ENCODE results near the gene DDX56. TPM values are rescaled to one million over a fixed set of nuclear protein-coding genes. Genes with fewer than 3 reads are reported as not detected.
"Not testable (repeated sequence)": the region's sequence is repeated elsewhere in the genome, so short reads cannot be mapped to it uniquely, and the experiment has no call there.

DDX56 gene
- total and polyA plus RNA-seq, 2 donors from 2014 or later = 62.0 to 83.6 TPM

DNA sequence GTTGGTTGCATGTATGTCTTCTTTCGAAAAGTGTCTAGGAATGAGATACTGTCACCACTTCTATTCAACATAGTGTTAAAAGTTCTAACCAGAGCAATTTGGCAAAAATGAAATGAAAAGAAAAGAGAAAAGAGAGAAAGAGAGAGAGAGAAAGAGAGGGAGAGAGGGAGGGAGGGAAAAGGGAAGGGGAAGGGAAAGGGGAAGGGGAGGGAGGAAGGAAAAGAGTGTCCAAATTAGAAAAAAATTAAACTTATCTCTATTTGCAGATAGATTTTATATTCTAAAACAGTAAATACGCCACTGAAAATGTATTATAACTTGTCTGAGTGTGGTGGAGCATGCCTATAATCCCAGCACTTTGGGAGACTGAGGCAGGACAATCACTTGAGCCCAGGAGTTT lies 16.2 kb downstream of the DDX56 start:
- Histone ChIP-seq H3K36me3 (ENCODE audit: control insufficient read depth in 2 of 3, insufficient read depth in 3 of 3, low read length in 3 of 3) (no peaks in the 10 kb centered on the region), H3K4me3 (ENCODE audit: low read length in 3 of 3) (no peak overlapping the region), H3K4me1 (ENCODE audit: control insufficient read depth in 2 of 3, insufficient read depth in 2 of 3, low read depth in 1 of 3, low read length in 3 of 3) (peaks cover 0 to 5% (median 0%) of the 10 kb centered on the region in 3 donors), H3K9me3 (ENCODE audit: control insufficient read depth in 2 of 3, insufficient read depth in 1 of 3, low read length in 3 of 3) (no peaks in the 10 kb centered on the region), H3K27me3 (ENCODE audit: control insufficient read depth, insufficient read depth, low read length) (no peaks in the 10 kb centered on the region), H3K27ac (ENCODE audit: low read depth in 2 of 2, low read length in 2 of 2) (no peak overlapping the region), H3K9ac (ENCODE audit: low read length in 3 of 3) (no peak overlapping the region)
- intact Hi-C loops (cut with DNase I) = no loop called here
- TF ChIP-seq, protein P1, sequence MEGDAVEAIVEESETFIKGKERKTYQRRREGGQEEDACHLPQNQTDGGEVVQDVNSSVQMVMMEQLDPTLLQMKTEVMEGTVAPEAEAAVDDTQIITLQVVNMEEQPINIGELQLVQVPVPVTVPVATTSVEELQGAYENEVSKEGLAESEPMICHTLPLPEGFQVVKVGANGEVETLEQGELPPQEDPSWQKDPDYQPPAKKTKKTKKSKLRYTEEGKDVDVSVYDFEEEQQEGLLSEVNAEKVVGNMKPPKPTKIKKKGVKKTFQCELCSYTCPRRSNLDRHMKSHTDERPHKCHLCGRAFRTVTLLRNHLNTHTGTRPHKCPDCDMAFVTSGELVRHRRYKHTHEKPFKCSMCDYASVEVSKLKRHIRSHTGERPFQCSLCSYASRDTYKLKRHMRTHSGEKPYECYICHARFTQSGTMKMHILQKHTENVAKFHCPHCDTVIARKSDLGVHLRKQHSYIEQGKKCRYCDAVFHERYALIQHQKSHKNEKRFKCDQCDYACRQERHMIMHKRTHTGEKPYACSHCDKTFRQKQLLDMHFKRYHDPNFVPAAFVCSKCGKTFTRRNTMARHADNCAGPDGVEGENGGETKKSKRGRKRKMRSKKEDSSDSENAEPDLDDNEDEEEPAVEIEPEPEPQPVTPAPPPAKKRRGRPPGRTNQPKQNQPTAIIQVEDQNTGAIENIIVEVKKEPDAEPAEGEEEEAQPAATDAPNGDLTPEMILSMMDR (IDR thresholded peaks at IDR 0.05; ENCODE audit: borderline replicate concordance, extremely low read depth, insufficient read depth) = no peak
- DNase-seq (no peak), FAIRE-seq (no peak)

DNA sequence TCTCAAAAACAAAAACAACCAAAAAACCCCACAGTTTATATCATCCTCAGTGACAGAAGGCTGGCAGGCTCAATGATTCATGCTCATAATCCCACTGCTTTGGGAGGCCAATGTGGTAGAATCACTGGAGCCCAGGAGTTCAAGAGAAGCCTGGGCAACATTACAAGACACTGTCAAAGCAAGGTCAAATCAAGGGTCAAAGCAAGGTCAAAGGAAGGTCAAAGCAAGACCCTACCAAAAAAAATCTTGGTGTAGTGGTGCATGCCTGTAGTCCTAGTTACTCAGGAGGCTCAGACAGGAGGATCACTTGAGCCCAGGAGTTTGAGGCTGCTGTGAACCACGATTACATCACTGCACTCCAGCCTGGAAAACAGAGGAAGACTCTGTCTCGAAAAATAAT lies 18.4 kb downstream of the DDX56 start:
- TF ChIP-seq, protein P1 (IDR thresholded peaks at IDR 0.05; ENCODE audit: borderline replicate concordance, extremely low read depth, insufficient read depth) = no peak
- no peaks in the 10 kb centered on the region for H3K36me3 ChIP-seq (ENCODE audit: control insufficient read depth in 2 of 3, insufficient read depth in 3 of 3, low read length in 3 of 3)
- H3K9ac ChIP-seq (ENCODE audit: low read length in 3 of 3) = no peak overlapping the region
- DNase-seq (no peak), FAIRE-seq (no peak)
- no peaks in the 10 kb centered on the region for H3K9me3 ChIP-seq (ENCODE audit: control insufficient read depth in 2 of 3, insufficient read depth in 1 of 3, low read length in 3 of 3)
- no peak overlapping the region for H3K27ac ChIP-seq (ENCODE audit: low read depth in 2 of 2, low read length in 2 of 2)
- intact Hi-C loops (cut with DNase I) = no loop called here
- no peaks in the 10 kb centered on the region for H3K4me1 ChIP-seq (ENCODE audit: control insufficient read depth in 2 of 3, insufficient read depth in 2 of 3, low read depth in 1 of 3, low read length in 3 of 3)
- no peaks in the 10 kb centered on the region for H3K27me3 ChIP-seq (ENCODE audit: control insufficient read depth, insufficient read depth, low read length)
- no peak overlapping the region for H3K4me3 ChIP-seq (ENCODE audit: low read length in 3 of 3)

DNA sequence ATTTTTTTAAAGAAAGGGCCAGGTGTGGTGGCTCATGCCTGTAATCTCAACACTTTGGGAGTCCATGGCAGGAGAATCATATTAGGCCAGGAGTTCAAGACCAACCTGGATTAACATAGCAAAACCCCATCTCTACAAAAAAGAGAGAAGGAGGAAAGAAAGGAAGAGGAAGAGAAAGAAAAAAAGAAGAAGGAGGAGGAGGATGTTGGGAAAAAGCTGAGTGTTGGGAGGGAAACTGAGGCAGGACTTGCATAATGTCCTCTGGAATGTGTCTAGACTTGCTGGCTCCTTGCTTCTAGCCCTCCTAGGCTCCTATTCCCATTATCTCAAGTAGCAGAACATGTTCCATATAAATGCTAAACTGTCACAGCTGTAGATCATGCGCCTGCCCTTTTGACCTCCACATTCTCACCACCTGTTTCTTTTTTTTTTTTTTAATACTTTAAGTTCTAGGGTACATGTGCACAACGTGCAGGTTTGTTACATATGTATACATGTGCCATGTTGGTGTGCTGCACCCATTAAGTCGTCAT lies 21.2 kb downstream of the DDX56 start:
- FAIRE-seq; intact Hi-C loops (cut with DNase I); H3K36me3 ChIP-seq (ENCODE audit: control insufficient read depth in 2 of 3, insufficient read depth in 3 of 3, low read length in 3 of 3); DNase-seq; H3K27me3 ChIP-seq (ENCODE audit: control insufficient read depth, insufficient read depth, low read length); H3K9me3 ChIP-seq (ENCODE audit: control insufficient read depth in 2 of 3, insufficient read depth in 1 of 3, low read length in 3 of 3); H3K4me3 ChIP-seq (ENCODE audit: low read length in 3 of 3); H3K9ac ChIP-seq (ENCODE audit: low read length in 3 of 3); H3K27ac ChIP-seq (ENCODE audit: low read depth in 2 of 2, low read length in 2 of 2); H3K4me1 ChIP-seq (ENCODE audit: control insufficient read depth in 2 of 3, insufficient read depth in 2 of 3, low read depth in 1 of 3, low read length in 3 of 3): not testable (repeated sequence)

DNA sequence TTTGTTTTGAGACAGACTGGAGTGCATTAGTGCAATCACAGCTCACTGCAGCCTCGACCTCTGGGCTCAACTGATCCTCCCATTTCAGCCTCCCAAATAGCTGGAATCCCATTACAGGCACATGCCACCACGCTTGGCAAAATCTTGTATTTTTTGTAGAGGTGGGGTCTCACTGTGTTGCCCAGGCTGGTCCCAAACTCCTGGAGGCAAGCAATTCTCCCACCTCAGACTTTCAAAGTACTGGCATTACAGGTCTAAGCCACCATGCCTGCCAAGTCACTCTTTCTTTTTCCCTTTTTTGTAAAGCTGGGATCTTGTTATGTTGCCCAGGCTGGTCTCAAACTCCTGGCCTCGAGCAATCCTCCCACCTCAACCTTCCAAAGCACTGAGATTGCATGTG lies 24.3 kb downstream of the DDX56 start:
- Histone ChIP-seq H3K4me1 (ENCODE audit: control insufficient read depth in 2 of 3, insufficient read depth in 2 of 3, low read depth in 1 of 3, low read length in 3 of 3) (no peaks in the 10 kb centered on the region), H3K36me3 (ENCODE audit: control insufficient read depth in 2 of 3, insufficient read depth in 3 of 3, low read length in 3 of 3) (no peaks in the 10 kb centered on the region), H3K4me3 (ENCODE audit: low read length in 3 of 3) (no peak overlapping the region), H3K27me3 (ENCODE audit: control insufficient read depth, insufficient read depth, low read length) (no peaks in the 10 kb centered on the region), H3K27ac (ENCODE audit: low read depth in 2 of 2, low read length in 2 of 2) (no peak overlapping the region), H3K9ac (ENCODE audit: low read length in 3 of 3) (no peak overlapping the region), H3K9me3 (ENCODE audit: control insufficient read depth in 2 of 3, insufficient read depth in 1 of 3, low read length in 3 of 3) (no peaks in the 10 kb centered on the region)
- intact Hi-C loops (cut with DNase I) = no loop called here
- FAIRE-seq (no peak), DNase-seq (no peak)
- TF ChIP-seq, protein P1 (IDR thresholded peaks at IDR 0.05; ENCODE audit: borderline replicate concordance, extremely low read depth, insufficient read depth) = no peak

Measured in kidney (tissue), 14 donors.